NCI-H2029 treated with DMSO at 0.1 percent for 48 hours (cell line): ENCODE data around the gene OS9.
"Not testable (repeated sequence)": the region's sequence is repeated elsewhere in the genome, so short reads cannot be mapped to it uniquely, and the experiment has no call there.

ENCODE experiments used
- DNase-seq: peaks from one replicate; lab custom pipeline; 2025; lab: John Stamatoyannopoulos, UW

Gene OS9

GRCh38 chr12:57693659-57694458 lies at the start of gene OS9:
OS9 (plus strand) TSS chr12:57694132; CDS start chr12:57694162, 30 bp downstream.
- DNase-seq = peak; percentile 97

GRCh38 chr12:57645990-57646658 lies 47.8 kb upstream of the OS9 start:
- not testable (repeated sequence) for DNase-seq

- DNase-seq = not testable (repeated sequence)
Observed at GRCh38 chr12:57646659-57647049, 47.3 kb upstream of the OS9 start.

GRCh38 chr12:57654042-57654441 lies 39.9 kb upstream of the OS9 start:
- DNase-seq = no peak

GRCh38 chr12:57655541-57656240 lies 38.2 kb upstream of the OS9 start:
- DNase-seq = no peak

- DNase-seq = not testable (repeated sequence)
Observed at GRCh38 chr12:57656408-57656807, 37.5 kb upstream of the OS9 start.

GRCh38 chr12:57657744-57658143 lies 36.2 kb upstream of the OS9 start:
- peak; percentile 59 for DNase-seq

- no peak for DNase-seq
Observed at GRCh38 chr12:57658890-57659289, 35.0 kb upstream of the OS9 start.

GRCh38 chr12:57661376-57661775 lies 32.6 kb upstream of the OS9 start:
- no peak for DNase-seq

GRCh38 chr12:57665066-57665820 lies 28.7 kb upstream of the OS9 start:
- DNase-seq = not testable (repeated sequence)

- DNase-seq = no peak
Observed at GRCh38 chr12:57666897-57667296, 27.0 kb upstream of the OS9 start.

GRCh38 chr12:57669691-57670090 lies 24.2 kb upstream of the OS9 start:
- DNase-seq = not testable (repeated sequence)

GRCh38 chr12:57671811-57672210 lies 22.1 kb upstream of the OS9 start:
- not testable (repeated sequence) for DNase-seq

GRCh38 chr12:57672801-57673200 lies 21.1 kb upstream of the OS9 start:
- no peak for DNase-seq

GRCh38 chr12:57674691-57675090 lies 19.2 kb upstream of the OS9 start:
- no peak for DNase-seq

- not testable (repeated sequence) for DNase-seq
Observed at GRCh38 chr12:57677947-57678346, 16.0 kb upstream of the OS9 start.

- no peak for DNase-seq
Observed at GRCh38 chr12:57679697-57680096, 14.2 kb upstream of the OS9 start.

- no peak for DNase-seq
Observed at GRCh38 chr12:57687862-57688261, 6.1 kb upstream of the OS9 start.

GRCh38 chr12:57688931-57689330 lies 5.0 kb upstream of the OS9 start:
- no peak for DNase-seq

GRCh38 chr12:57692500-57692899 lies 1.4 kb upstream of the OS9 start:
- no peak for DNase-seq

- no peak for DNase-seq
Observed at GRCh38 chr12:57693317-57693658, 644 bp upstream of the OS9 start.

- no peak for DNase-seq
Observed at GRCh38 chr12:57694459-57695019, 607 bp downstream of the OS9 start.
